Smooth muscle cell (in vitro differentiated cells): Measurements from ENCODE around the gene ZNF674. TPM values are rescaled to one million over a fixed set of nuclear protein-coding genes. Genes with fewer than 3 reads are reported as not detected.
A peak's percentile ranks its signal among the peaks of the same experiment; 100 is the strongest.

Experiments
- DNase-seq: peaks from one replicate; lab custom pipeline; 2025; ENCODE audit not compliant: unreplicated experiment; lab: John Stamatoyannopoulos, UW
- H2AFZ ChIP-seq: fragments of 200-600 bp; sonication (generic); 2 replicates; pipeline ENCODE4 v1.6.0; 2016; ENCODE audit warnings: antibody characterized with exemption, low read depth, mild to moderate bottlenecking
- H3F3A ChIP-seq: fragments of 200-600 bp; sonication (generic); 2 replicates; pipeline ENCODE4 v1.6.0; 2017; ENCODE audit warnings: antibody characterized with exemption, low read depth
- H3K27ac ChIP-seq: fragments of 200-600 bp; sonication (generic); 2 replicates; pipeline ENCODE4 v1.5.1; 2016; ENCODE audit warnings: low read depth, mild to moderate bottlenecking
- H3K27me3 ChIP-seq: fragments of 200-600 bp; sonication (generic); 2 replicates; pipeline ENCODE4 v1.6.1; 2016; ENCODE audit warnings: low read depth, mild to moderate bottlenecking
- H3K36me3 ChIP-seq: fragments of 200-600 bp; sonication (generic); 2 replicates; pipeline ENCODE4 v1.5.1; 2016; ENCODE audit warnings: low read depth
- H3K4me1 ChIP-seq: fragments of 200-600 bp; sonication (generic); 2 replicates; pipeline ENCODE4 v1.5.1; 2016; ENCODE audit warnings: low read depth
- H3K4me2 ChIP-seq: fragments of 200-600 bp; sonication (generic); 2 replicates; pipeline ENCODE4 v1.6.0; 2016; ENCODE audit warnings: mild to moderate bottlenecking
- H3K4me3 ChIP-seq: fragments of 200-600 bp; sonication (generic); 2 replicates; pipeline ENCODE4 v1.5.1; 2016; ENCODE audit warnings: mild to moderate bottlenecking
- H3K79me2 ChIP-seq: fragments of 200-600 bp; sonication (generic); 2 replicates; pipeline ENCODE4 v1.6.0; 2016; ENCODE audit warnings: low read depth, mild to moderate bottlenecking
- H3K9ac ChIP-seq: fragments of 200-600 bp; sonication (generic); 2 replicates; pipeline ENCODE4 v1.6.0; 2016; ENCODE audit warnings: low read depth
- H3K9me3 ChIP-seq: fragments of 200-600 bp; sonication (generic); replicated peaks from 2 replicates; pipeline ENCODE4 v1.5.1; 2016; ENCODE audit warnings: low read depth
- H4K20me1 ChIP-seq: fragments of 200-600 bp; sonication (generic); 2 replicates; pipeline ENCODE4 v1.6.0; 2016; ENCODE audit warnings: low read depth
- WGBS: methylation state at CpG from one replicate; pipeline ENCODE4 v1.1.7; 2016; ENCODE audit warnings: low lambda C conversion rate; 5-methylcytosine and 5-hydroxymethylcytosine counted together
- polyA plus RNA-seq: library from polyadenylated mRNA; unstranded; fragments of >200 nt; fragmentation: Nextera tagmentation; extraction: Ambion mirVana; gene quantifications from 2 replicates; pipeline ENCODE4 v1.2.1, GENCODE V29; 2016
- total RNA-seq: library from RNA; depleted of rRNA; stranded (reverse); fragments of >200 nt; gene quantifications from 2 replicates; pipeline ENCODE4 v1.2.3, GENCODE V29; 2014
- TF ChIP-seq, protein P1 (sequence below): fragments of 200-600 bp; sonication (generic); IDR thresholded peaks from 2 replicates; pipeline ENCODE4 v1.5.1; 2017; ENCODE audit warnings: borderline replicate concordance, mild to moderate bottlenecking, antibody characterized with exemption; ENCODE audit not compliant: insufficient read depth, poor library complexity, severe bottlenecking

ZNF674 gene
- total RNA-seq (3.5 and 4.0 TPM in 2 replicates), polyA plus RNA-seq (1.7 and 2.3 TPM in 2 replicates)

DNA sequence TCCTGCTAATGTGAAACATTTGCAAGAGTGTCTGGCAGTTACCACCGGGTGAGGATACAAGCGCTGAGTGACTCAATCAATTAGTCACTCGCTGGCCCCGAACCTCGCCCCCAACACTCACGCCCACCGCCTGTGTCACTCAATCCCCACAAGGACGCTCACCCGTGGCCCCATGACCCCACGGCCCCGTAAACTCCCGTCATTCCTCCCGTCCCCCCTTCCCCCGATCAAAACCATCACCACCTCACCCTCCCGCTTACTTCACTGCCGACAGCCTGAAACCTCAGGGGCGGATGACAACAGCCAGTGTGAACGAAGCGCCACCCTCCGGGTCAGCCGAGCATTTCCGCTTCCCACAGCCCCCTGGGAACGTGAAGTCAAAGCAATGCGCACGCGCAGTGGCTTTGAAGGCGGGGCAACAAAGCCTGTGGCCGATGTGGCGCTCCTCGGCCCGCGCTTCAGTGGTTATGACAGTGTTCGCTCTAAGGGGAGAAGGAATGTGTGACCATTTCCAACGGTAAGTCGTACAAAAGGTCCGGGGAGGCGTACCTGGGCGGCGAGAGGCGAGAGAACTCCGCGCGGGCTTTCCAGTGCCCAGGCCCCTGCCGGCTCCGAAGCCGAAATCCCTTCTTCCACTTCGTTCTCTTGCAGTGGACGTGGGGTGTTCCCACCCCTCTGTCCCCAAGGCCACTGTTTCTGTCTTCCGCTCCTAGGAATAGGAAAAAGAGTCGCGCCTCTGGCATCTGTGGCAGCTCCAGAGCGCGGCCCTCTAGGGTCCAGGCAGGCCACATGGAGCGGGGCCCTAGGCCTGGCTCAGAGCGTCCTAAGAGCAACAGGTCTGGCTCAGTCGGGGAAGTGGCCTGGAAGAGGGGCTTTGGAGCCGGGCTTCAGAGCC, at the start of gene ZNF674:
ZNF674 (minus strand) TSS at position 311 of the 895 bp plus-strand sequence. CDS start 3,334 bp downstream, outside the sequence.
- Histone ChIP-seq H3K4me1 (no peaks in the 10 kb centered on the region), H3K9ac (peak within 1 kb of the TSS; percentile 96), H2AFZ (no peak within 1 kb of the TSS), H3K27ac (peak within 1 kb of the TSS; percentile 96), H3K9me3 (no peaks in the 10 kb centered on the region), H3K4me2 (peak within 1 kb of the TSS; percentile 83), H3K36me3 (no peaks in the 10 kb centered on the region), H3K27me3 (no peaks in the 10 kb centered on the region), H3F3A (no peaks in the 10 kb centered on the region), H4K20me1 (peaks cover 4% of the 10 kb centered on the region), H3K79me2 (peaks cover 38% of the 10 kb centered on the region), H3K4me3 (peak within 1 kb of the TSS; percentile 74)
- DNase-seq, result peak; percentile 68
- TF ChIP-seq, protein P1, sequence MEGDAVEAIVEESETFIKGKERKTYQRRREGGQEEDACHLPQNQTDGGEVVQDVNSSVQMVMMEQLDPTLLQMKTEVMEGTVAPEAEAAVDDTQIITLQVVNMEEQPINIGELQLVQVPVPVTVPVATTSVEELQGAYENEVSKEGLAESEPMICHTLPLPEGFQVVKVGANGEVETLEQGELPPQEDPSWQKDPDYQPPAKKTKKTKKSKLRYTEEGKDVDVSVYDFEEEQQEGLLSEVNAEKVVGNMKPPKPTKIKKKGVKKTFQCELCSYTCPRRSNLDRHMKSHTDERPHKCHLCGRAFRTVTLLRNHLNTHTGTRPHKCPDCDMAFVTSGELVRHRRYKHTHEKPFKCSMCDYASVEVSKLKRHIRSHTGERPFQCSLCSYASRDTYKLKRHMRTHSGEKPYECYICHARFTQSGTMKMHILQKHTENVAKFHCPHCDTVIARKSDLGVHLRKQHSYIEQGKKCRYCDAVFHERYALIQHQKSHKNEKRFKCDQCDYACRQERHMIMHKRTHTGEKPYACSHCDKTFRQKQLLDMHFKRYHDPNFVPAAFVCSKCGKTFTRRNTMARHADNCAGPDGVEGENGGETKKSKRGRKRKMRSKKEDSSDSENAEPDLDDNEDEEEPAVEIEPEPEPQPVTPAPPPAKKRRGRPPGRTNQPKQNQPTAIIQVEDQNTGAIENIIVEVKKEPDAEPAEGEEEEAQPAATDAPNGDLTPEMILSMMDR, result no peak
- WGBS, result 46% methylated on average over 57 of the region's 57 CpGs

DNA sequence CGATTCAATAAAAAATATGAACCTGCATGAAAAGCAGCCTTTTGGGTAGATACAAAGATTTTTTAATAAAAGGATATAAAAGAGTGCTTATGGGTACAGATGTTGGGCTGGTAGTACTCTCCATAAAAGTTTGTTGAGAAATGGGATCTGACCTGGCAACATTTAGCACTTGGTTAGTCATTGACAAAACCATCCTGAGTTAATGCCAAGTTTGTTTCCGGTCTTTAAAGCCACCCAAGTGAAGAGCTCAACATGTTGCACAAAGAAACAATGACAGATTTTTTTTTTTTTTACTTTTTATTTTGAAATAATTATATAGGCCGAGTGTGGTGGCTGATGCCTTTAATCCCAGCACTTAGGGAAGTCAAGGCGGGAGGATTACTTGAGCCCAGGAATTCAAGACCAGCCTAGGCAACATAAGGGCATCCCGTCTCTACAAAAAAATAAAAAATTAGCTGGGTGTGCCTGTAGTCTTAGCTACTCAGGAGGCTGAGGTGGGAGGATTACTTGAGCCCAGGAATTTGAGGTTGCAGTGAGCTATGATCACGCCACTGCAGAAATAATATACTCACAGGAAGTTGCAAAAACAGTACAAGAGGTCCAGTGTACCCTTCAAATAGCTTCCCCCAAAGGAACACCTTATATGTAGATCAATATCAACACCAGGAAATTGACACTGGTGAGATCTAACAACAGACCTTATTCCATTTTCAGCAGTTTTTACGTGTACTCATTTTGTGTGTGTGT, 44.9 kb upstream of the ZNF674 start:
- H3K4me2 ChIP-seq, result no peak overlapping the region
- H3K27ac ChIP-seq, result no peak overlapping the region
- no peak overlapping the region for H3K9ac ChIP-seq
- 80% methylated on average over 7 of the region's 7 CpGs for WGBS
- H4K20me1 ChIP-seq, result no peaks in the 10 kb centered on the region
- no peaks in the 10 kb centered on the region for H3K79me2 ChIP-seq
- no peaks in the 10 kb centered on the region for H3K36me3 ChIP-seq
- TF ChIP-seq, protein P1, result no peak
- DNase-seq, result no peak
- H3K4me3 ChIP-seq, result no peak overlapping the region
- no peaks in the 10 kb centered on the region for H3K9me3 ChIP-seq
- H3K27me3 ChIP-seq, result no peaks in the 10 kb centered on the region
- H3F3A ChIP-seq, result no peaks in the 10 kb centered on the region
- H3K4me1 ChIP-seq, result peaks cover 4% of the 10 kb centered on the region
- H2AFZ ChIP-seq, result no peak overlapping the region

DNA sequence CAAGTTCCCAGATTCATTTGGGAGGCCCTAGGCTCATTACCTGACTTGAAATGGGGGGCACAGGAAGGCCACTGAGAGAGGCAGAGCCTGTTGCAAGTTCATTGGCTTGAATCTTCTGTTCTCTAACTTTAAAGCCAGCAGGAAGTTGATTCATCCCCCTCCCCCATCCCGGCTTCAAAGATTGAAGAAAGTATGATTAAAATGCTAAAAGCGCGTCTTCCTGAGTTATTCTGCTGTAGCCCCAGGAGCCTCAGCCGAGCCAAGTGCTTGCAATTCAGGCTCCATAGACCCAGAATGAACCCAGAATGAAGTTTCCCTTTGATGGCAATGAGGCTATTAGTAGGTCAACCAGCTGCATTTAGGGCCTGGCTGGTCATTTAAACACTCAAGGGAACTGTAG, 43.0 kb upstream of the ZNF674 start:
- no peak overlapping the region for H3K4me3 ChIP-seq
- peaks cover 6% of the 10 kb centered on the region for H3K4me1 ChIP-seq
- peak overlapping the region; percentile 13 for H3K4me2 ChIP-seq
- 36% methylated on average over 4 of the region's 4 CpGs for WGBS
- TF ChIP-seq, protein P1, result no peak
- H3K79me2 ChIP-seq, result no peaks in the 10 kb centered on the region
- H3K9ac ChIP-seq, result no peak overlapping the region
- H3K9me3 ChIP-seq, result no peaks in the 10 kb centered on the region
- H3K36me3 ChIP-seq, result no peaks in the 10 kb centered on the region
- no peaks in the 10 kb centered on the region for H3F3A ChIP-seq
- H2AFZ ChIP-seq, result no peak overlapping the region
- H3K27ac ChIP-seq, result peak overlapping the region; percentile 26
- no peaks in the 10 kb centered on the region for H3K27me3 ChIP-seq
- DNase-seq, result no peak
- H4K20me1 ChIP-seq, result no peaks in the 10 kb centered on the region
